Spleen (tissue), 11 donors: ENCODE measurements around the gene PPBP. TPM values are rescaled to one million over a fixed set of nuclear protein-coding genes. Genes with fewer than 3 reads are reported as not detected.
"Not testable (repeated sequence)": the region's sequence is repeated elsewhere in the genome, so short reads cannot be mapped to it uniquely, and the experiment has no call there.

ENCODE experiments used
- DNase-seq: peaks from one replicate; pipeline ENCODE4 v3.0.0-alpha.2; 2020
- H3K27ac ChIP-seq, 8 donors: fragments of 200-600 bp; sonication (generic) in 7 of 8; 1 replicate in 4 of 8; 2 replicates in 4 of 8; pipeline versions ENCODE4 v1.5.0 to v1.8.0; 2016 to 2021; ENCODE audit warnings: inconsistent platforms in 4 of 8, mild to moderate bottlenecking in 4 of 8, moderate library complexity in 1 of 8
- H3K27me3 ChIP-seq, 7 donors: fragments of 200-600 bp; sonication (generic) in 6 of 7; replicated peaks in 1 of 7; 1 replicate in 4 of 7; 2 replicates in 3 of 7; pipeline versions ENCODE4 v1.5.0 to v1.8.0; 2016 to 2021; ENCODE audit warnings: inconsistent platforms in 3 of 7, mild to moderate bottlenecking in 1 of 7
- H3K36me3 ChIP-seq, 6 donors: fragments of 200-600 bp; sonication (generic) in 5 of 6; 1 replicate in 4 of 6; 2 replicates in 2 of 6; pipeline versions ENCODE4 v1.5.0 to v1.8.0; 2016 to 2021; ENCODE audit warnings: inconsistent platforms in 2 of 6
- H3K4me1 ChIP-seq, 6 donors: fragments of 200-600 bp; sonication (generic) in 5 of 6; 1 replicate in 3 of 6; 2 replicates in 3 of 6; pipeline versions ENCODE4 v1.5.0 to v1.8.0; 2016 to 2021; ENCODE audit warnings: inconsistent platforms in 3 of 6
- H3K4me3 ChIP-seq, 8 donors: fragments of 200-600 bp; sonication (generic) in 7 of 8; 1 replicate in 4 of 8; 2 replicates in 4 of 8; pipeline versions ENCODE4 v1.5.0 to v1.8.0; 2016 to 2021; ENCODE audit warnings: inconsistent platforms in 4 of 8, mild to moderate bottlenecking in 4 of 8, moderate library complexity in 2 of 8
- H3K9me3 ChIP-seq, 8 donors: fragments of 200-600 bp; sonication (generic) in 7 of 8; 1 replicate in 4 of 8; 2 replicates in 4 of 8; pipeline versions ENCODE4 v1.5.0 to v1.8.0; 2016 to 2021; ENCODE audit warnings: inconsistent platforms in 4 of 8
- CTCF ChIP-seq, 11 experiments: fragments of 200-600 bp in 7 of 11; fragments of 450-650 bp in 4 of 11; sonication (generic) in 4 of 11; IDR thresholded peaks in 8 of 11; conservative IDR thresholded peaks in 3 of 11; 1 replicate in 7 of 11; 2 replicates in 4 of 11; pipeline versions ENCODE4 v1.4.0 to v1.8.0; 2016 to 2021; ENCODE audit warnings: antibody characterized with exemption in 11 of 11, inconsistent platforms in 4 of 11, mild to moderate bottlenecking in 1 of 11
- POLR2A ChIP-seq, 3 donors: fragments of 450-650 bp; IDR thresholded peaks; one replicate each; pipeline ENCODE4 v1.5.1; 2017; ENCODE audit warnings: antibody characterized with exemption in 3 of 3, mild to moderate bottlenecking in 1 of 3
- POLR2AphosphoS5 ChIP-seq, 3 donors: sonication (generic); formaldehyde crosslinking; IDR thresholded peaks; one replicate each; pipeline ENCODE4 v1.5.1; 2017; ENCODE audit warnings: antibody characterized with exemption in 3 of 3
- WGBS, 5 donors: extraction: QIAGEN DNeasy Blood & Tissue Kit in 3 of 5; methylation state at CpG; one replicate each; pipeline versions ENCODE4 v1.1.5 to v1.1.7; 2013 to 2018; 5-methylcytosine and 5-hydroxymethylcytosine counted together
- intact Hi-C: fragments of 100-400 bp; cut with DNase I; formaldehyde crosslinking; loops from one replicate; pipeline ENCODE4 v1.15.0; 2023; ENCODE audit warnings: low total_unique reads
- polyA plus RNA-seq, 3 donors: library from polyadenylated mRNA; stranded (reverse); fragments of 200-250 nt; gene quantifications; one replicate each; pipeline ENCODE4 v1.2.1, GENCODE V29; 2013
- total RNA-seq, 7 donors: library from RNA; depleted of rRNA in 3 of 7; stranded (reverse); fragments of >200 nt in 3 of 7; fragmentation: NEBNext Ultra II Directional in 4 of 7; extraction: Animal tissue kit (Norgen Biotek cat#: 25700) in 4 of 7; gene quantifications; one replicate each; pipeline versions ENCODE4 v1.1.0 to v1.2.1, GENCODE V29; 2016 to 2021
- donor health status: healthy with polysubstance abuse.
- donor health status: DM: no; HTN: no; CAD: no; lungs with moderate emphysema.
- donor health status: DM: no; HTN: no; CAD: no.
- donor health status: Bipolar disorder and iron deficiency.
- donor health status: healthy.
- donor health status: DM: no; HTN: no; CAD: no.
- donor health status: DM: yes; HTN: yes; CAD: no.

Gene PPBP
- total and polyA plus RNA-seq, 10 donors, result 12.9 to 232 (median 102) TPM

- 79 to 89% (median 83%) methylated on average over 7 of the region's 7 CpGs for WGBS, 5 donors
- DNase-seq, result no peak
- no peak overlapping the region for H3K27ac ChIP-seq
- H3K4me1 ChIP-seq, result no peaks in the 10 kb centered on the region
- peaks cover 0 to 7% (median 0%) of the 10 kb centered on the region in 7 donors for H3K27me3 ChIP-seq
- H3K9me3 ChIP-seq, result peaks cover 0 to 33% (median 16%) of the 10 kb centered on the region in 8 donors
- no peak for TF ChIP-seq POLR2A (IDR thresholded peaks at IDR 0.05)
- H3K4me3 ChIP-seq, result no peak overlapping the region
- intact Hi-C loops, result no loop called here
- no peaks in the 10 kb centered on the region for H3K36me3 ChIP-seq
Observed at GRCh38 chr4:73964862-73965611, 23.0 kb downstream of the PPBP start.

- no peak for TF ChIP-seq POLR2A (IDR thresholded peaks at IDR 0.05)
- no peak for TF ChIP-seq POLR2AphosphoS5 (IDR thresholded peaks at IDR 0.05)
- no peak for TF ChIP-seq CTCF (IDR thresholded peaks at IDR 0.05 in 8 of 11, conservative IDR thresholded peaks at IDR 0.05 in 3 of 11)
- 71 to 79% (median 73%) methylated on average over 2 of the region's 2 CpGs for WGBS, 5 donors
Observed at GRCh38 chr4:73962724-73963123, 25.3 kb downstream of the PPBP start.

GRCh38 chr4:73959041-73959440 is 28.9 kb downstream of the PPBP start:
- H3K36me3 ChIP-seq, DNase-seq, H3K4me1 ChIP-seq, H3K27ac ChIP-seq, H3K4me3 ChIP-seq, intact Hi-C loops, H3K27me3 ChIP-seq: not testable (repeated sequence)
- peaks cover 0 to 65% (median 31%) of the 10 kb centered on the region in 8 donors for H3K9me3 ChIP-seq
- 89 to 95% (median 91%) methylated on average over 1 of the region's 1 CpG for WGBS, 5 donors

More at GRCh38 chr4:73962724-73963123, 25.3 kb downstream of the PPBP start:
- DNase-seq, result no peak
- Histone ChIP-seq H3K36me3 (no peaks in the 10 kb centered on the region), H3K4me1 (no peaks in the 10 kb centered on the region), H3K27me3 (peaks cover 0 to 3% (median 0%) of the 10 kb centered on the region in 7 donors), H3K9me3 (peaks cover 0 to 43% (median 18%) of the 10 kb centered on the region in 8 donors), H3K4me3 (no peak overlapping the region), H3K27ac (no peak overlapping the region)
- intact Hi-C loops, result no loop called here

GRCh38 chr4:73952352-73952751 is 35.6 kb downstream of the PPBP start:
- Histone ChIP-seq H3K36me3 (no peaks in the 10 kb centered on the region), H3K27me3 (no peaks in the 10 kb centered on the region), H3K4me1 (no peaks in the 10 kb centered on the region), H3K9me3 (peaks cover 0 to 20% (median 8%) of the 10 kb centered on the region in 8 donors), H3K4me3 (no peak overlapping the region), H3K27ac (no peak overlapping the region)
- TF ChIP-seq CTCF (IDR thresholded peaks at IDR 0.05 in 8 of 11, conservative IDR thresholded peaks at IDR 0.05 in 3 of 11), result no peak
- TF ChIP-seq POLR2AphosphoS5 (IDR thresholded peaks at IDR 0.05), result no peak
- no peak for TF ChIP-seq POLR2A (IDR thresholded peaks at IDR 0.05)
- intact Hi-C loops, result no loop called here
- 82 to 90% (median 87%) methylated on average over 3 of the region's 3 CpGs for WGBS, 5 donors
- no peak for DNase-seq

GRCh38 chr4:73950376-73950920 is 37.5 kb downstream of the PPBP start:
- 63 to 74% (median 64%) methylated on average over 8 of the region's 8 CpGs for WGBS, 5 donors
- H3K36me3 ChIP-seq, H3K27ac ChIP-seq, intact Hi-C loops, H3K27me3 ChIP-seq, DNase-seq, H3K4me3 ChIP-seq, H3K4me1 ChIP-seq: not testable (repeated sequence)
- H3K9me3 ChIP-seq, result peaks cover 0 to 12% (median 8%) of the 10 kb centered on the region in 8 donors
